Measurements from ENCODE around the gene FHOD3. TPM values are rescaled to one million over a fixed set of nuclear protein-coding genes. Genes with fewer than 3 reads are reported as not detected.

FHOD3 gene
- total RNA-seq, 1 experiment from 2014 or later = 2.9 TPM

DNA sequence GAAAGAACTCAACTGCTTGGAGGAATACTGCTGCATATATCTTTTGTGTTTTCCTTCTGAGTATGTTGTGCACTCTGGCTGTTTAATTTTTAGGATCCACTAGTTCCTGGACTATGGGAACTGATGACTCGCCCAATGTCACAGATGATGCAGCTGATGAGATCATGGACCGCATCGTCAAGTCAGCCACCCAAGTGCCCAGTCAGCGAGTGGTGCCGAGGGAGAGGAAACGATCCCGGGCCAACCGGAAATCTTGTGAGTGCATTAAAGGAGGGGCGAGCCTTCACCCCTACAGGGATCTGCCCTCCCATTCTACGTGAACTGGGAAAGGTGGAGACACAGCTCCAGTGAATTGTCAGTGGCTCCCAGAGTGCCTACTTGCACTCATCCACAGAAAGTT, 471.7 kb downstream of the FHOD3 start:
- intact Hi-C loops (cut with micrococcal nuclease; ENCODE audit: unreplicated experiment) = no loop called here
- CTCF ChIA-PET = no interaction called here

GRCh38 chr18:36769611-36770314, 472.2 kb downstream of the FHOD3 start:
- Mint-ChIP-seq H3K27ac (ENCODE audit: unreplicated experiment) (no peak overlapping the region), H3K36me3 (ENCODE audit: insufficient read depth, unreplicated experiment) (no peaks in the 10 kb centered on the region), H3K27me3 (ENCODE audit: unreplicated experiment) (no peaks in the 10 kb centered on the region), H3K4me3 (ENCODE audit: low read depth, unreplicated experiment) (no peak overlapping the region), H3K4me1 (ENCODE audit: low read depth, unreplicated experiment) (peaks cover 16% of the 10 kb centered on the region), H3K9me3 (ENCODE audit: low read depth, unreplicated experiment) (no peaks in the 10 kb centered on the region)
- TF ChIP-seq, protein P1, sequence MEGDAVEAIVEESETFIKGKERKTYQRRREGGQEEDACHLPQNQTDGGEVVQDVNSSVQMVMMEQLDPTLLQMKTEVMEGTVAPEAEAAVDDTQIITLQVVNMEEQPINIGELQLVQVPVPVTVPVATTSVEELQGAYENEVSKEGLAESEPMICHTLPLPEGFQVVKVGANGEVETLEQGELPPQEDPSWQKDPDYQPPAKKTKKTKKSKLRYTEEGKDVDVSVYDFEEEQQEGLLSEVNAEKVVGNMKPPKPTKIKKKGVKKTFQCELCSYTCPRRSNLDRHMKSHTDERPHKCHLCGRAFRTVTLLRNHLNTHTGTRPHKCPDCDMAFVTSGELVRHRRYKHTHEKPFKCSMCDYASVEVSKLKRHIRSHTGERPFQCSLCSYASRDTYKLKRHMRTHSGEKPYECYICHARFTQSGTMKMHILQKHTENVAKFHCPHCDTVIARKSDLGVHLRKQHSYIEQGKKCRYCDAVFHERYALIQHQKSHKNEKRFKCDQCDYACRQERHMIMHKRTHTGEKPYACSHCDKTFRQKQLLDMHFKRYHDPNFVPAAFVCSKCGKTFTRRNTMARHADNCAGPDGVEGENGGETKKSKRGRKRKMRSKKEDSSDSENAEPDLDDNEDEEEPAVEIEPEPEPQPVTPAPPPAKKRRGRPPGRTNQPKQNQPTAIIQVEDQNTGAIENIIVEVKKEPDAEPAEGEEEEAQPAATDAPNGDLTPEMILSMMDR (IDR thresholded peaks at IDR 0.05; ENCODE audit: unreplicated experiment) = peak; percentile 49
- intact Hi-C loops (cut with micrococcal nuclease; ENCODE audit: unreplicated experiment) = no loop called here
- BruUV-seq (replicated peaks) = no TSS peak
- DNase-seq = peak; percentile 49
- CTCF ChIA-PET = no interaction called here

More for the DNA sequence above, 471.7 kb downstream of the FHOD3 start:
- no TSS peak for BruUV-seq (replicated peaks)
- Mint-ChIP-seq H3K9me3 (ENCODE audit: low read depth, unreplicated experiment) (no peaks in the 10 kb centered on the region), H3K36me3 (ENCODE audit: insufficient read depth, unreplicated experiment) (no peaks in the 10 kb centered on the region), H3K27me3 (ENCODE audit: unreplicated experiment) (no peaks in the 10 kb centered on the region), H3K27ac (ENCODE audit: unreplicated experiment) (no peak overlapping the region), H3K4me3 (ENCODE audit: low read depth, unreplicated experiment) (no peak overlapping the region), H3K4me1 (ENCODE audit: low read depth, unreplicated experiment) (peaks cover 16% of the 10 kb centered on the region)
- TF ChIP-seq, protein P1 (IDR thresholded peaks at IDR 0.05; ENCODE audit: unreplicated experiment) = no peak
- DNase-seq = no peak

DNA sequence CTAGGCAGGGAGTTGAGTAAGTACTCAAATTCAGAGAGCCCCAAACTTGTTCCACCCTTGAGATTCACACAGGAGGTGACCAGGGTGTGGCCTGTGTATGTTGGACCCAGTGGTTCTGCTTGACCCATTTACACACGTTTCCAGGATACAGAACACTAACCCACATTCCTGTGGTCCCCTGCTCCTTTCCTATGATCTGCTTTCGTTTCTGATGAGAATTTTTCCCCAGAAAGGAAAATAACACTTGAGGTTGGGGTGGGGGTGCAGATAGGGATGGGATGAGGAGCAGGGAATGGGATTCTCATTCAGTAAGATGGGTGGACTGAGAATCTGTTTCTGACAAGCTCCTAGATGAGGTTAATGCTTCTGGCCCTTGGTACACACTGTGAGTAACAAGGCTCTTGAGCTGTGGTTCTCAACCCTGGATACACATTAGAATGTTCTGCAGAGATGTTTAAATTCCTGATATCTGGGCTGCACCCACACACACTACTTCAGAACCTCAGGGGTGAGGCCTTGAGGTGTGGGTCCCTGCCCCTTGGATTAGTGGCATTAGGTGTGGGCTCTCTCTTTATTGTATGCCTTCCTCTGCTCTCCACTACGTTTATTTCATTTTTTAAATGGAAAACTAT, 472.9 kb downstream of the FHOD3 start:
- intact Hi-C loops (cut with micrococcal nuclease; ENCODE audit: unreplicated experiment) = no loop called here
- no peak overlapping the region for H3K27ac Mint-ChIP-seq (ENCODE audit: unreplicated experiment)
- no peaks in the 10 kb centered on the region for H3K9me3 Mint-ChIP-seq (ENCODE audit: low read depth, unreplicated experiment)
- CTCF ChIA-PET = no interaction called here
- BruUV-seq (replicated peaks) = no TSS peak
- H3K4me1 Mint-ChIP-seq (ENCODE audit: low read depth, unreplicated experiment) = peaks cover 16% of the 10 kb centered on the region
- no peaks in the 10 kb centered on the region for H3K27me3 Mint-ChIP-seq (ENCODE audit: unreplicated experiment)
- TF ChIP-seq, protein P1 (IDR thresholded peaks at IDR 0.05; ENCODE audit: unreplicated experiment) = no peak
- H3K4me3 Mint-ChIP-seq (ENCODE audit: low read depth, unreplicated experiment) = no peak overlapping the region
- no peak for DNase-seq
- no peaks in the 10 kb centered on the region for H3K36me3 Mint-ChIP-seq (ENCODE audit: insufficient read depth, unreplicated experiment)

DNA sequence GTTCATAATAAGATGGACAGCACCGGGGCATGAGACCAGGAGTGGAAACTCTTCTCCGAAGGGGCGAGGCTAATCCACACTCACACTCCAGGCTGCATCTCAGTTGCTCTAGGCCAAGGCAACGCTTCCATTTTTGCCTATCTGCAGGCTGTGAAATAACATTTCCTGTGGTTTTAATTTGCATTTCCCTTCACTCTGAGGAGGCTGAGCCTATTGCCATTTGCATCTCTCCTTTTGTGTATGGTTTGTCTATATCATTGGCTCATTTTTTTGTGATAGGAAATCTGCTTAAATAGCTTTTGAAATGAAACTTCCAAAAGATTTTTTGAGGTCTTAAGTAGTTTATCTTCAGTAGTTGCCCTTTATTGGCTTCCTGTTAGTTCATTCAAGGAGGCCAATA, 473.7 kb downstream of the FHOD3 start:
- H3K4me3 Mint-ChIP-seq (ENCODE audit: low read depth, unreplicated experiment) = no peak overlapping the region
- no peak overlapping the region for H3K27ac Mint-ChIP-seq (ENCODE audit: unreplicated experiment)
- H3K9me3 Mint-ChIP-seq (ENCODE audit: low read depth, unreplicated experiment) = no peaks in the 10 kb centered on the region
- H3K36me3 Mint-ChIP-seq (ENCODE audit: insufficient read depth, unreplicated experiment) = no peaks in the 10 kb centered on the region
- BruUV-seq (replicated peaks) = no TSS peak
- intact Hi-C loops (cut with micrococcal nuclease; ENCODE audit: unreplicated experiment) = no loop called here
- TF ChIP-seq, protein P1 (IDR thresholded peaks at IDR 0.05; ENCODE audit: unreplicated experiment) = no peak
- CTCF ChIA-PET = no interaction called here
- no peak for DNase-seq
- H3K4me1 Mint-ChIP-seq (ENCODE audit: low read depth, unreplicated experiment) = peaks cover 16% of the 10 kb centered on the region
- no peaks in the 10 kb centered on the region for H3K27me3 Mint-ChIP-seq (ENCODE audit: unreplicated experiment)
